IMR-90 (cell line): ENCODE measurements around the gene PDE4B. TPM values are rescaled to one million over a fixed set of nuclear protein-coding genes. Genes with fewer than 3 reads are reported as not detected.

Experiments used
- ATAC-seq: fragments of 200-7000 bp; cut with Tn5 transposase; 2 replicates; pipeline ENCODE4 v1.9.1; 2020; ENCODE audit warnings: low read depth, mild to moderate bottlenecking, moderate library complexity
- BruUV-seq: library from RNA; stranded (reverse); fragments of 400-500 nt; replicated peaks from 2 replicates; lab custom pipeline; 2021; lab: Mats Ljungman, UMichigan
- CTCF ChIA-PET: fragments of 300-600 bp; formaldehyde crosslinking; extraction: SDS; loops from one replicate; lab custom pipeline; 2021; ENCODE audit warnings: antibody characterized with exemption; lab: Yijun Ruan, JAX
- POLR2A ChIA-PET: fragments of 300-600 bp; sonication (Branson Sonifier 250); formaldehyde crosslinking; loops from one replicate; lab custom pipeline; 2022; ENCODE audit warnings: antibody characterized with exemption; ENCODE audit not compliant: unreplicated experiment; lab: Charles Lee
- DNase-seq: peaks from one replicate; pipeline ENCODE4 v3.0.0; 2013
- H2AFZ ChIP-seq: replicated peaks from 2 replicates; pipeline ENCODE3; 2013; ENCODE audit warnings: low read length, mild to moderate bottlenecking; ENCODE audit not compliant: poor library complexity
- H2AK5ac ChIP-seq: 2 replicates; pipeline ENCODE4 v1.6.1; 2013; ENCODE audit warnings: low read depth, low read length, inconsistent platforms
- H2AK9ac ChIP-seq: replicated peaks from 2 replicates; pipeline ENCODE3; 2013; ENCODE audit warnings: mild to moderate bottlenecking, low read depth, low read length, moderate library complexity; ENCODE audit not compliant: poor library complexity
- H2BK120ac ChIP-seq: 2 replicates; pipeline ENCODE4 v1.6.1; 2013; ENCODE audit warnings: low read depth, low read length, inconsistent platforms
- H2BK15ac ChIP-seq: 3 replicates; pipeline ENCODE4 v1.6.1; 2013; ENCODE audit warnings: low read depth, low read length, inconsistent platforms
- H2BK20ac ChIP-seq: 2 replicates; pipeline ENCODE4 v1.6.1; 2013; ENCODE audit warnings: low read depth, mild to moderate bottlenecking, inconsistent platforms, low read length, moderate library complexity
- H2BK5ac ChIP-seq: 2 replicates; pipeline ENCODE4 v1.6.1; 2013; ENCODE audit warnings: mild to moderate bottlenecking, low read depth, low read length, inconsistent platforms; ENCODE audit not compliant: poor library complexity, severe bottlenecking
- H3K14ac ChIP-seq: replicated peaks from 2 replicates; pipeline ENCODE4 v1.6.1; 2013; ENCODE audit warnings: low read depth, low read length, inconsistent platforms
- H3K18ac ChIP-seq: 2 replicates; pipeline ENCODE4 v1.6.1; 2013; ENCODE audit warnings: low read depth, low read length, control low read depth
- H3K23ac ChIP-seq: 2 replicates; pipeline ENCODE4 v1.6.1; 2013; ENCODE audit warnings: low read depth, low read length, inconsistent platforms
- H3K27ac ChIP-seq: 2 replicates; pipeline ENCODE4 v1.5.1; 2013; ENCODE audit warnings: mild to moderate bottlenecking, control low read depth, low read length; ENCODE audit not compliant: insufficient read depth
- H3K27me3 ChIP-seq: 2 replicates; pipeline ENCODE4 v1.6.1; 2013; ENCODE audit warnings: low read length; ENCODE audit not compliant: control insufficient read depth, insufficient read depth
- H3K36me3 ChIP-seq: 2 replicates; pipeline ENCODE4 v1.6.1; 2013; ENCODE audit warnings: low read length, mixed read lengths; ENCODE audit not compliant: control insufficient read depth, insufficient read depth
- H3K4ac ChIP-seq: 2 replicates; pipeline ENCODE4 v1.6.1; 2013; ENCODE audit warnings: low read depth, low read length, inconsistent platforms
- H3K4me1 ChIP-seq: 2 replicates; pipeline ENCODE4 v1.6.1; 2013; ENCODE audit warnings: low read length, mixed read lengths; ENCODE audit not compliant: control insufficient read depth, insufficient read depth
- H3K4me2 ChIP-seq: 2 replicates; pipeline ENCODE4 v1.6.1; 2013; ENCODE audit warnings: low read depth, mild to moderate bottlenecking, control low read depth, low read length, moderate library complexity
- H3K4me3 ChIP-seq: 2 replicates; pipeline ENCODE4 v1.5.1; 2013; ENCODE audit warnings: low read depth, mild to moderate bottlenecking, control low read depth, low read length, moderate library complexity; ENCODE audit not compliant: insufficient read depth
- H3K56ac ChIP-seq: 2 replicates; pipeline ENCODE4 v1.6.1; 2013; ENCODE audit warnings: low read length, inconsistent platforms; ENCODE audit not compliant: insufficient read depth; ENCODE audit errors: extremely low read depth
- H3K79me1 ChIP-seq, 2 experiments: 2 replicates each; pipeline ENCODE4 v1.6.1; 2013; ENCODE audit warnings: low read length in 2 of 2, inconsistent platforms in 1 of 2, low read depth in 1 of 2
- H3K9ac ChIP-seq: 2 replicates; pipeline ENCODE4 v1.6.1; 2013; ENCODE audit warnings: low read depth, low read length, control low read depth
- H3K9me1 ChIP-seq: 2 replicates; pipeline ENCODE4 v1.6.1; 2013; ENCODE audit warnings: low read length, inconsistent platforms; ENCODE audit not compliant: insufficient read depth
- H3K9me3 ChIP-seq: 2 replicates; pipeline ENCODE4 v1.6.1; 2013; ENCODE audit warnings: low read length; ENCODE audit not compliant: control insufficient read depth, insufficient read depth
- H4K20me1 ChIP-seq: 2 replicates; pipeline ENCODE4 v1.6.1; 2013; ENCODE audit warnings: low read length, inconsistent platforms; ENCODE audit not compliant: insufficient read depth
- H4K5ac ChIP-seq: 2 replicates; pipeline ENCODE4 v1.6.1; 2013; ENCODE audit warnings: mild to moderate bottlenecking, low read depth, low read length, control low read depth
- H4K8ac ChIP-seq, 2 experiments: 2 replicates each; pipeline ENCODE4 v1.6.1; 2013; ENCODE audit warnings: low read depth in 2 of 2, low read length in 2 of 2, control low read depth in 1 of 2, inconsistent platforms in 1 of 2
- H4K91ac ChIP-seq: 2 replicates; pipeline ENCODE4 v1.6.1; 2013; ENCODE audit warnings: low read depth, low read length, inconsistent platforms; ENCODE audit not compliant: insufficient read depth
- CHD1 ChIP-seq: IDR thresholded peaks from 2 replicates; pipeline ENCODE4 v1.6.1; 2012; ENCODE audit warnings: low read depth, low read length, improper control_type of control experiment
- CTCF ChIP-seq: conservative IDR thresholded peaks from 2 replicates; pipeline ENCODE4 v1.5.1; 2012; ENCODE audit warnings: mild to moderate bottlenecking, low read depth, low read length, improper control_type of control experiment
- FOS ChIP-seq: fragments of 150-350 bp; IDR thresholded peaks from 2 replicates; pipeline ENCODE4 v1.6.1; 2016; ENCODE audit warnings: low read depth, low read length
- MAZ ChIP-seq: IDR thresholded peaks from 2 replicates; pipeline ENCODE4 v1.6.1; 2012; ENCODE audit warnings: low read depth, mild to moderate bottlenecking, low read length, improper control_type of control experiment, moderate library complexity, borderline replicate concordance
- RFX5 ChIP-seq: IDR thresholded peaks from 2 replicates; pipeline ENCODE4 v1.8.0; 2012; ENCODE audit warnings: low read depth, mild to moderate bottlenecking, low read length, moderate library complexity
- SMC3 ChIP-seq: fragments of 150-350 bp; IDR thresholded peaks from 2 replicates; pipeline ENCODE4 v1.6.1; 2016; ENCODE audit warnings: low read depth, mild to moderate bottlenecking, antibody characterized with exemption, low read length, moderate library complexity
- whole genome bisulfite sequencing, 2 experiments: methylation state at CpG; one replicate each; pipeline versions ENCODE4 v1.1.5 to v1.1.7; 2013; ENCODE audit warnings: missing lambda C conversion rate in 2 of 2; ENCODE audit not compliant: insufficient read length in 1 of 2; ENCODE audit errors: extremely low coverage in 2 of 2; 5-methylcytosine and 5-hydroxymethylcytosine counted together
- dilution Hi-C: fragments of 300-500 bp; cut with HindIII; formaldehyde crosslinking; loops from one replicate; pipeline ENCODE4 v1.14.3; 2018; ENCODE audit warnings: low sequenced_read_pairs; ENCODE audit not compliant: unreplicated experiment
- in situ Hi-C: fragments of 300-500 bp; cut with MboI; formaldehyde crosslinking; loops from 3 replicates; pipeline ENCODE4 v1.14.3; 2019; ENCODE audit warnings: low sequenced_read_pairs, inconsistent platforms, mixed read lengths
- intact Hi-C: fragments of 100-400 bp; cut with micrococcal nuclease; formaldehyde crosslinking; loops from 2 replicates; pipeline ENCODE4 v1.10.0; 2022
- polyA plus RNA-seq, 3 experiments: library from polyadenylated mRNA; depleted of rRNA; stranded (reverse); fragments of >200 nt; gene quantifications; 2 replicates each; pipeline ENCODE4 v1.2.3, GENCODE V29; 2012; ENCODE audit warnings: low replicate concordance in 1 of 3
- total RNA-seq: library from RNA; depleted of rRNA; stranded (reverse); fragments of >200 nt; gene quantifications from 2 replicates; pipeline ENCODE4 v1.2.3, GENCODE V29; 2012
- TF ChIP-seq, protein P1 (sequence below): fragments of 150-350 bp; IDR thresholded peaks from 2 replicates; pipeline ENCODE4 v1.6.1; 2016; ENCODE audit warnings: low read depth, mild to moderate bottlenecking, low read length, moderate library complexity, borderline replicate concordance

PDE4B gene
- total and polyA plus RNA-seq, 2 of the 4 experiments (the other 2 are of a cell fraction): 5.8 to 21.3 TPM

DNA sequence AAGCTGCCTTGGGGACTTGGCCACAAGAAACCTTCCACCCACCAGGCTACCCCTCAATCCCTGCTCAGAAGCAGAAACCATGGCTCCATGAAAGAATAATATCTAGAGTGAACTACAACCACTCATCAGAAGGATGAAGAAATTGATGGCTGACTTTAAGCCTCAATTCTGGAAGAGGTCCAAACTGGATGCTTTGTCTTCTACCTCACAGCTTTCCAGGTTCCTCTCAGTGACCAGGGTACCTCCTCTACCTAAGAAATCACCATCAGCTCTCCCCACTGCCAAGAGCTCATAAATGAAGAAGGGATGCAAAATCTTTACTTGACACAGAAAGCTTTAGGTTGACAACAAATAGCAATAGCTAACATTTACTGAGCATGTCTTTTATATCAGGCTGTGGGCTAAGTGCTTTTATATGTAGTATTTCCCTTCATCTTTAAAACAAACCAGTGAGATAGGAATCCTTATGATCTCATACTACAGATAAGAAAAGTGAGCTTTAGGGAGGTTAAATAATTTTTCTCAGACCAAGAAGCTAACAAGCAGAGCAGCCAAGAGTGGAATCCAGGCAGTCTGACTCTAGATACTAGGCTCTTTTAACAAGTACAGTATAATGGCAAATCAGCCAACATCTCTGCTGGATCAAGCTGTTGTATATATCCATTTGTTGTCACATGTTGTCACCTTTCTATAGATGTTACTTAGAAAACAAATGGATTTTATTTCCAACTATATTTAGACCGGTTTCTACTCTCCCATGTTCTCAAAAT, 498.3 kb downstream of the PDE4B start:
- Histone ChIP-seq H3K27me3 (no peaks in the 10 kb centered on the region), H3K9me1 (no peaks in the 10 kb centered on the region), H3K14ac (no peak overlapping the region), H3K79me1 (no peaks in the 10 kb centered on the region), H2BK5ac (no peak overlapping the region), H3K4me2 (no peak overlapping the region), H4K5ac (no peak overlapping the region), H3K36me3 (no peaks in the 10 kb centered on the region), H2AFZ (no peak overlapping the region), H2BK120ac (no peak overlapping the region), H2AK5ac (no peak overlapping the region), H3K56ac (no peak overlapping the region), H3K4me1 (peaks cover 6% of the 10 kb centered on the region), H4K20me1 (no peaks in the 10 kb centered on the region), H3K4ac (no peak overlapping the region), H3K4me3 (no peak overlapping the region), H3K27ac (no peak overlapping the region), H3K18ac (peak overlapping the region; percentile 75; the same call in 1 of the 2 replicates), H3K9ac (no peak overlapping the region), H4K91ac (no peak overlapping the region), H2BK20ac (no peak overlapping the region), H3K23ac (no peak overlapping the region), H2AK9ac (no peak overlapping the region), H2BK15ac (no peak overlapping the region), H4K8ac (no peak overlapping the region), H3K9me3 (no peaks in the 10 kb centered on the region)
- ChIA-PET POLR2A (no interaction called here), CTCF (no interaction called here)
- WGBS, 2 experiments: no CpG with 5 or more reads among the region's 1 CpG
- dilution Hi-C loops: no loop called here
- peak; percentile 55 for DNase-seq
- in situ Hi-C loops: no loop called here
- TF ChIP-seq MAZ (no peak), FOS (no peak), CTCF (no peak), CHD1 (no peak), RFX5 (no peak), SMC3 (no peak)
- TF ChIP-seq, protein P1, sequence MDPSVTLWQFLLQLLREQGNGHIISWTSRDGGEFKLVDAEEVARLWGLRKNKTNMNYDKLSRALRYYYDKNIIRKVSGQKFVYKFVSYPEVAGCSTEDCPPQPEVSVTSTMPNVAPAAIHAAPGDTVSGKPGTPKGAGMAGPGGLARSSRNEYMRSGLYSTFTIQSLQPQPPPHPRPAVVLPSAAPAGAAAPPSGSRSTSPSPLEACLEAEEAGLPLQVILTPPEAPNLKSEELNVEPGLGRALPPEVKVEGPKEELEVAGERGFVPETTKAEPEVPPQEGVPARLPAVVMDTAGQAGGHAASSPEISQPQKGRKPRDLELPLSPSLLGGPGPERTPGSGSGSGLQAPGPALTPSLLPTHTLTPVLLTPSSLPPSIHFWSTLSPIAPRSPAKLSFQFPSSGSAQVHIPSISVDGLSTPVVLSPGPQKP: no peak
- ATAC-seq: peak; percentile 77
- no TSS peak for BruUV-seq
- intact Hi-C loops: no loop called here
